ENCODE data around the gene PLAGL2. TPM values are rescaled to one million over a fixed set of nuclear protein-coding genes. Genes with fewer than 3 reads are reported as not detected.

Gene PLAGL2
- total and polyA plus RNA-seq, 2 experiments from 2014 or later = 13.2 to 28.2 TPM

GRCh38 chr20:32209850-32210605 lies 2.5 kb upstream of the PLAGL2 start:
- H3K27ac Mint-ChIP-seq = no peak overlapping the region
- peak overlapping the region; percentile 17; the same call in 1 of the 2 replicates for H3K27ac ChIP-seq (ENCODE audit: low read depth)

More at GRCh38 chr20:32209850-32210605, 2.5 kb upstream of the PLAGL2 start:
- Mint-ChIP-seq H3K27me3 (ENCODE audit: insufficient read depth, low read depth, poor library complexity) (peaks cover 6% of the 10 kb centered on the region), H3K4me1 (peaks cover 21% of the 10 kb centered on the region), H3K4me3 (no peak overlapping the region), H3K9me3 (no peaks in the 10 kb centered on the region), H3K36me3 (ENCODE audit: low read depth) (peaks cover 22% of the 10 kb centered on the region)
- Histone ChIP-seq H2AFZ (no peak overlapping the region), H3K4me1 (ENCODE audit: insufficient read depth) (peaks cover 19% of the 10 kb centered on the region), H3K4me2 (no peak overlapping the region), H3F3A (replicated peaks; ENCODE audit: low read depth) (peaks cover 33% of the 10 kb centered on the region), H3K36me3 (ENCODE audit: insufficient read depth) (peaks cover 36% of the 10 kb centered on the region), H3K4me3 (no peak overlapping the region), H3K9me2 (ENCODE audit: insufficient read depth) (no peaks in the 10 kb centered on the region), H3K79me2 (replicated peaks; ENCODE audit: insufficient read depth) (peaks cover 64% of the 10 kb centered on the region), H4K20me1 (replicated peaks; ENCODE audit: insufficient read depth) (peaks cover 34% of the 10 kb centered on the region), H3K27me3 (ENCODE audit: insufficient read depth) (no peaks in the 10 kb centered on the region)
- ATAC-seq (no peak), DNase-seq (ENCODE audit: low spot score) (no peak)
- TF ChIP-seq ZNF114 (CRISPR knock-in tag; IDR thresholded peaks at IDR 0.05) (no peak), CTCF (conservative IDR thresholded peaks at IDR 0.05; ENCODE audit: low read depth in 2 of 2) (no peak), REST (IDR thresholded peaks at IDR 0.05; ENCODE audit: unreplicated experiment) (no peak), EZH2phosphoT487 (IDR thresholded peaks at IDR 0.05; ENCODE audit: unreplicated experiment) (no peak), CREB1 (CRISPR knock-in tag; IDR thresholded peaks at IDR 0.05; ENCODE audit: low read depth) (no peak), ZNF331 (CRISPR knock-in tag; IDR thresholded peaks at IDR 0.05; ENCODE audit: low read depth) (no peak), JUNB (IDR thresholded peaks at IDR 0.05; ENCODE audit: unreplicated experiment) (no peak)

All from GM23338 (cell line).